Suprapubic skin (tissue), 4 donors: ENCODE data around the gene POLD3.

Source experiments
- CTCF ChIP-seq, 2 donors: fragments of 200-600 bp in 1 of 2; fragments of 450-650 bp in 1 of 2; sonication (generic) in 1 of 2; IDR thresholded peaks; one replicate each; pipeline ENCODE4 v1.5.1; 2016 to 2019; ENCODE audit warnings: antibody characterized with exemption in 2 of 2, mild to moderate bottlenecking in 1 of 2, moderate library complexity in 1 of 2
- POLR2A ChIP-seq, 2 donors: fragments of 450-650 bp; IDR thresholded peaks; one replicate each; pipeline ENCODE4 v1.6.1; 2017; ENCODE audit warnings: antibody characterized with exemption in 2 of 2, mild to moderate bottlenecking in 2 of 2, moderate library complexity in 2 of 2
- POLR2AphosphoS5 ChIP-seq, 3 donors: sonication (generic); formaldehyde crosslinking; IDR thresholded peaks; one replicate each; pipeline ENCODE4 v1.6.1; 2017; ENCODE audit warnings: antibody characterized with exemption in 3 of 3

DNA sequence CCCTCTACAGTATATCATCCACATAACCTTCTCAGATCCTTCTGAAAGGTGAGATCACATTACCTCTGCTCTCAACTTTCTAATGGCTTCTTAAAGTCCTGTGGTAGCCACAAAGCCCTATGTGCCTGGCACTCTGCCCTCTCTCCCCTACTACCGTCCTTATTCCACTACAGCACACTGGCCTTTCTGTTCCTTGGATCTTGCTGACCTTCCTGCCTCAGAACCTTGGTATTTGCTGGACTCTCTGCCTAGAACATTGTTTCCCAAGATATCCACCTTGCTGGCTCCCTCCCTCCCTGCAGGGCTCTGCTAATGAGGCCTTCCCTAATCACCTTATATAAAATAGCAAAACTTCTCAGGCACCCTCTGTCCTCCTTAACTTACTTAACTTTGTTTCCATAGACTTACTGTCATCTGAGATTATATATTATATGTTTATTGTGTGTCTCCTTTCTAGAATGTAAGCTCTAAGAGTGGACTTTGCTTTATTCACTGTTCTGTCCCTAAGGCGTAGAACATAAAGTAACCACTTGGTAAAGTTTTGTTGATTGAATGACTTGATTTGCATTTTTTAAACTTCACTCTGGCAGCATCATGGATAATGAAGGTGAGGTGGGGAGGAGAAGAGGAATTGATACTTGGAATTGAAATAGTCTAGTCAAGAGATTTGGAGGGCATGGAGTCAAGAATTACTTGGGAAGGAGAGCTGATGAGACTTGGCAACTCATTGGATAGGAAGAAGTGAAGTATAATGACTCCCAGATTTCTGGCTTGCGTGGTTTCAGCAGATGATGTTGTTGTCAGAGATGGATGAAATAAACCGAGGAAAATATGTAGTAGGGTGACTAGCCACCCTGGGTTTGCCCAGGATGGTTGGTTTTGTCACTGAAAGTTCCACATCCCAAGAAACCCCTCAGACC, 10.5 kb downstream of the POLD3 start:
- TF ChIP-seq POLR2A (IDR thresholded peaks at IDR 0.05), result no peak
- TF ChIP-seq CTCF (IDR thresholded peaks at IDR 0.05), result no peak
- no peak for TF ChIP-seq POLR2AphosphoS5 (IDR thresholded peaks at IDR 0.05)
